Measurements from ENCODE around the gene FNIP2.

DNA sequence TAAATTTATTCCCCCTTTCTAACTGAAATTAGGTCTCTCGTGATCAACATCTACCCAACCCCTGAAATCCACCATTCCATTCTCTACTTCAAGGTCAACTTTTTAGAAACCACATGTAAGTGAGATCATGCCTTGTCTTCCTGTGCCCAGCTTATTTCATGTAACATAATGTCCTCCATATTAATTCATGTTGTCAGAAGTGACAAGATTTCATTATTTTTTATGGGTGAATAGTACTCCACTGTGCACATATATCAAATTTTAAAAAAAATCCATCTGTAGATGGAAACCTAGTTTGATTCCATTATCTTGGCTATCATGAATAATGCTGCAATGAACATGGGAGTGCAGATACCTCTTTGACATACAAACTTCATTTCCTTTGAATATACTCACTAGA is 47.1 kb upstream of the FNIP2 start:
- no peak for TF ChIP-seq EGR1 (IDR thresholded peaks at IDR 0.05; ENCODE audit: low read depth in 2 of 2)
- TF ChIP-seq, protein P1, sequence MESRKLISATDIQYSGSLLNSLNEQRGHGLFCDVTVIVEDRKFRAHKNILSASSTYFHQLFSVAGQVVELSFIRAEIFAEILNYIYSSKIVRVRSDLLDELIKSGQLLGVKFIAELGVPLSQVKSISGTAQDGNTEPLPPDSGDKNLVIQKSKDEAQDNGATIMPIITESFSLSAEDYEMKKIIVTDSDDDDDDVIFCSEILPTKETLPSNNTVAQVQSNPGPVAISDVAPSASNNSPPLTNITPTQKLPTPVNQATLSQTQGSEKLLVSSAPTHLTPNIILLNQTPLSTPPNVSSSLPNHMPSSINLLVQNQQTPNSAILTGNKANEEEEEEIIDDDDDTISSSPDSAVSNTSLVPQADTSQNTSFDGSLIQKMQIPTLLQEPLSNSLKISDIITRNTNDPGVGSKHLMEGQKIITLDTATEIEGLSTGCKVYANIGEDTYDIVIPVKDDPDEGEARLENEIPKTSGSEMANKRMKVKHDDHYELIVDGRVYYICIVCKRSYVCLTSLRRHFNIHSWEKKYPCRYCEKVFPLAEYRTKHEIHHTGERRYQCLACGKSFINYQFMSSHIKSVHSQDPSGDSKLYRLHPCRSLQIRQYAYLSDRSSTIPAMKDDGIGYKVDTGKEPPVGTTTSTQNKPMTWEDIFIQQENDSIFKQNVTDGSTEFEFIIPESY (IDR thresholded peaks at IDR 0.05) = no peak
- no peak for TF ChIP-seq JUND (IDR thresholded peaks at IDR 0.05)

All from liver (tissue), 2 donors.